MM.1S (cell line): ENCODE measurements around the gene RNF123.

ENCODE experiments used
- CTCF ChIP-seq: fragments of 300-600 bp; sonication (generic); IDR thresholded peaks from 2 replicates; pipeline ENCODE4 v1.5.1; 2016; ENCODE audit warnings: antibody characterized with exemption, low read length, mixed read lengths
- EZH2 ChIP-seq: fragments of 300-600 bp; sonication (generic); optimal IDR thresholded peaks from 2 replicates; pipeline ENCODE3; 2017; ENCODE audit warnings: low read depth, mild to moderate bottlenecking, antibody characterized with exemption, low read length, mixed read lengths
- EZH2phosphoT487 ChIP-seq: fragments of 300-600 bp; sonication (generic); IDR thresholded peaks from 2 replicates; pipeline ENCODE4 v1.6.1; 2018; ENCODE audit warnings: antibody characterized with exemption, low read length

- no peak for TF ChIP-seq CTCF
- no peak for TF ChIP-seq EZH2
- TF ChIP-seq EZH2phosphoT487 = no peak
These were observed 48.8 kb downstream of the RNF123 start for GRCh38 chr3:49738067-49738713.
